8988T (cell line): ENCODE results near the gene PLEKHJ1.

Source experiments
- DNase-seq: peaks from one replicate; pipeline ENCODE4 v3.0.0; 2011

Gene PLEKHJ1

DNA sequence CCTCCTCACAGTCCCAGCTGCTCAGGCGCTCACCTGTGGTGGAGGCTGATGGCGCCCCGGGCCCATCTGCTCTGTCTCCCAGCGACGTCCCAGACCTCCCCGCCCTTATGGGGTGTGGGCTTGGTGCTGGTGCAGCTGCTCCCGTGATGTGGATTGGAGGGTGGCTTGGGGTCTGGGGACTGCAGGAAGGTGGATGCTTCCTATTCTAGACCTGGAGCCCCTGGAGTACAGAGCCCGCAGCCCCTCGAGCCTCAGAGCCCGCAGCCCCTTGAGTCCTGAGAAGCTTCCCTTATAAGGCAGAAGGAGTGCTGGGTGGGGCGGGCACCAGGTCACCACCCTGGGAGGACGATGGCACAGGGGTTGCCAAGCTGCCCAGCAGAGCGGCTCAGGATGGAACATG lies 40.8 kb downstream of the PLEKHJ1 start:
- DNase-seq: no peak

GRCh38 chr19:2194513-2195078 lies 41.5 kb downstream of the PLEKHJ1 start:
- no peak for DNase-seq

DNA sequence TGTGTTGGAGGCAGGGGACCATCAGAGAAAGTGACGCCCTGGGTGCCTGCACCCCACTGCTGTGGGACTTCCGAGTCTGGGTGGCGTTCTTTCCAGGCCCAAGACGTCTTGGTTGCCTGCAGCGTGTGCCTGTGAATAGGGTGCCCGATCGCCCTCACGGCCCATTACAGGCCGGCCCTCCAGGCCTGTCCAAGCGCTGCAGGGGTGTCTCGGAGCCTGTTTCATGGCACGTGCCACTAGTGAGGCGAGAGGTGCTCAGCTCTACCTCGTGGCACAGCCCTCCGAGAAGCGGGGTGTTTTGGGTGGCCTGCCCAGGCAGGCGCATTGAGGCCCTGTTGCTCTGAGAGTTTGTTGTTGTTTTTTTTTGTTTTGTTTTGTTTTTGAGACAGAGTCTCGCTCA lies 42.3 kb downstream of the PLEKHJ1 start:
- DNase-seq: no peak

DNA sequence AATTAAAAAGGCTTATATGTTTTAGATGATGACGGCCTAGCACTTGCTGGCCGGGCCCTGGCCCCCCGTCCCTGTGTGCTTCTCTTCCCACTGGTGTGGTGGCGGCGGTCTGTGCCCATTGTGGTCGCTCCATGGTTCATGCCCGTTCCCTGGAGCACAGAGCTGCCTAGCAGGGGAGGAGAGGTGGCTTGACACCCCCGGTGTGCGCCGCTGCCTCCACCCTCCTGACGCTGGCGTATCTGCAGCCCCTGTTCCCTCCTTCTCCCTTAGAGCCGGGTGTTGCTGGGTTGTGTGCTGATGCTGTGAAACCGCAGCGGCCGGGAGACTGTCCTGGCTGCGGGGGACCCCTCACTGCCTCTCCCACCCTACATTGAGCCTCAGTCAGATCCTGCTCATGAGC lies 43.3 kb downstream of the PLEKHJ1 start:
- no peak for DNase-seq

DNA sequence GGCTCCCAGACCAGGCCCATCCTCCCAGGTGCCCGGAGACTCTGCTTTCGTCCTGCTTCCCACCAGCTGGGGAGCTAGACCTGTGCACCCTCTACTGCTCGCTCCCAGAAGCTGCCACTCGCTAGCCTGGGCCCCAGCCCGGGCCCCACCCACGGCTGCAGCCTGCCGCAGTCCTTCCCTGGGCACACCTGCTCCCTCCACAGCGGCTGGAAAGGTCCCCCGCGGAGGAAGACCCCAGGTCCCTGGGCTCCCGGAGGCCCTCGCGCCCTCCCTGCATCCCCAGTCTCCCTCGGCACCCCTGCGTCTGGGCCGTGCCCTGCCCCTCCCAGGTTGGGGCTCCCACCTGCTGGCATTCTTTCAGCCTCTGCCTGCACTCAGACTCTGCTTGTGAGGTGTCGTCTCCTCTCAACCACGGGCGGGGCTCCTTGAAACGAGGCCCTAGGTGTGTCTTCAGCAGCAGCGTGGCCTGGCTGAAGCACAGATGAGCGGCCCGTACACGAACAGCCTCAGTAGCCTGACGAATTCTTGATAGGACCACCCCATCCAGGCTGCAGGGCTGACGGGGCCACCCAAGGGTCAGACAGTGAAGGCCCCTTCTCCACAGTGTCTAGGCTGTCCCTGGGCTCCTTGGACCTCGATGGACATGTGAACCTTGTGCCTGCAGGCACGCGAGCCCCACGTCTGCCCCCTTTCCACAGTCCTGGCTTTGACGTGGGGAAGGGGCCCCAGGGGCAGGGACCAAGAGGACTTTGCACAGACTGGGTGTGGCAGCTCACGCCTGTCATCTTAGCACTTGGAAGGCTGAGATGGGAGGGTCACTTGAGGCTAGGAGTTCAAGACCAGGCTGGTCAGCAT lies 44.4 kb downstream of the PLEKHJ1 start:
- no peak for DNase-seq

DNA sequence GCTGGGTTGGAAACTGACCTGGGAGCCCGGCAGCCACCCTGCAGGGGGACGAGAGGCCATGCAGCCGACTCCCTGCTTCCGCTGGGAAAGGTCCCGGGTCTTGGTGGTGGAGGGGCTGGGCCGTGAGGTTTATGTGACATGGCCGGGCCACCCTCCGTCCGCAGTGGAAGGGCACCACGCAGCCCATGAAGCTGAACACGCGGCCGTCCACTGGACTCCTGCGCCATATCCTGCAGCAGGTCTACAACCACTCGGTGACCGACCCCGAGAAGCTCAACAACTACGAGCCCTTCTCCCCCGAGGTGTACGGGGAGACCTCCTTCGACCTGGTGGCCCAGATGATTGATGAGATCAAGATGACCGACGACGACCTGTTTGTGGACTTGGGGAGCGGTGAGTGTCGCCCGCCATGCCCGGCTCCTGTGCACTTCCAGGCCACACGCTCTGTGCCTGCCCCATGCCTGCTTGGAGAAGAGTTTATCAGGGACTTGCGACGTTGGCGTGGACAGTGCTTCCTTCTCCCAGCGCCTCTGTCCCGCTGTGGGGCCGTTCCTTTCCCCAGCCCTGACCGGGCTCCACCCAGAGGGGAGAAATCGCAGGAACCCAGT lies 45.2 kb downstream of the PLEKHJ1 start:
- no peak for DNase-seq

- no peak for DNase-seq
Measured at GRCh38 chr19:2189880-2190279, 46.2 kb downstream of the PLEKHJ1 start.

DNA sequence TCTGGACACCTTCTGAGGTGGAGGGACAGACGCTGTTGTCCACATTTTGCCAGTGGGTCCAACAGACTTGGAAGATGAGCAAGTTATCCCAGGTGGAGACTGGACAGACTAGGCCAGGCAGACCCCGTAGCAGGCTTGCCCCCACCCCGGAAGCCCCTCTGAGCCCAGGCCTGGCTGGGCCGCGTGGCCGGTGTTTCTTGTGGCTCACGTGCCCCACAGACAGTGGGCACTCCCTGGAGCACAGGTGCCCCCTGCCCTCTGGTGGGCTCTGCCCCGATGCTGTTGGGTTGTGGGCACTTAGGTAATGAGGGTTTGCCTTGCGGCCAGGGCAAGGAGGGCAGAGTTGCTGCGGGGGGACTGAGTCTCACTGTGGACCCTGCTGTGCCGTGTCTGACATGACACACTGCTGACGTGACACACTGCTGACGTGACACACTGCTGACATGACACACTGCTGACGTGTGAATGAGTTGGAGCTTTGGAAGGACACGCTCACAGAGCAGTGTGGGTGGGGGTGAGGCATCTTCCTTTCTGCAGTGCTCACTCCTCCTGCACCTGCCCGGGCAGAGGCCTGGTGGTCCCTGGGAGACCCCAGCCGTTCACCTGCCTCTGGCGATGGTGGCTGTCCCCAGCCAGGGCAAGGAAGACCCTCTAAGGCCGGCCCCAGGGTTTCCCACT lies 47.3 kb downstream of the PLEKHJ1 start:
- DNase-seq: no peak

DNA sequence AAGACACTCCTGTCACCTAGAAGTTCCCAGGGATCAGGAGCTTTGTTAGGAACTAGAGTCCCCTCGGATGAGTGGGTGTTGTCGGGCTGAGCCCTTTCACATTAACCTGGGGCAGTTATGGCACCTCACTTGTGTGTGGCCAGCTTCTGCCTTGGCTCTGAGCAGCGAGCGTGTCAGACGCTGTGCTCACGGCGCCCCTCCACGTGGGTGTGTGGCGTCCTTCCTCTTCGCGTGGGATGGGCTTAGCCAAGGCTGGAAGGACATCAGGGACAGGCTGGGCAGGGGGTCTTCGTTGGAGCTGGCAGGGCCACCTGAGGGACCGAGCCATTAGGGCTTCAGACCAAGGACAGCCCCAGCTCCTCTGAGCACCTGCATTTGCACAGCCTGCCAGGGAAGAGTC lies 49.0 kb downstream of the PLEKHJ1 start:
- DNase-seq: no peak

GRCh38 chr19:2186071-2186846 lies 49.9 kb downstream of the PLEKHJ1 start:
- DNase-seq: no peak

GRCh38 chr19:2185734-2186070 lies 50.4 kb downstream of the PLEKHJ1 start:
- no peak for DNase-seq

DNA sequence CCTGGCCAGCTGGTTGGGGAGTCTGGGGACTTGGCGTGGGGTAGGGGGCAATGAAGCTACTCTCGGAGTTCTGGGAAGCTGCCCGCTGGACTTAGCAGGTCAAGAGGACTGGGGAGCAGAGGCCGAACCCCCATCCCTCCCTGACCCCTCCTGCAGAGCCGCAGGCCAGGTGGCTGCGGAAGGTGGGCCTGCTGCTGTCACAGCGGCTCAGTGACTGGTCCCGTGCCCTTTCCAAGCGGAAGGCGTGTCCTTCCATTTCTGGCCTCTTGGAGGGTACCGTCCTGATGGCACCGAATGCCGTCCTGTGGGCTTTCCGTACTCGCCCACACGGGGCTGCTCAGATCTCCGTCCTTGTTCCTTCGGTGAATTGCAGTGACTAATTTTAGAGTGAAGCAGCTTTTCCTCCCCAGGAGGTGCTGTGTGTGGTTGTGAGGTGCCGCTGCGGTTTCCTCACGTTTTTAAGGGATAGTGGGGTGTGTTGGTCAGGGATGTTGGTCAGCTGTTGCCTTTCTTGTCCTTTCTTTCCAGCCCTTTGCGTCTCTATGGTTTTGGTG lies 51.6 kb downstream of the PLEKHJ1 start:
- DNase-seq: no peak
